HG03025 (cell line): ENCODE measurements around the gene MRPL42.
"Not testable (repeated sequence)": the region's sequence is repeated elsewhere in the genome, so short reads cannot be mapped to it uniquely, and the experiment has no call there.

Experiments used
- ATAC-seq: cut with Tn5 transposase; IDR thresholded peaks from one replicate; pipeline ENCODE4 v1.9.1; 2021; ENCODE audit warnings: mild to moderate bottlenecking, moderate library complexity; ENCODE audit not compliant: unreplicated experiment, low FRiP score

Gene MRPL42

DNA sequence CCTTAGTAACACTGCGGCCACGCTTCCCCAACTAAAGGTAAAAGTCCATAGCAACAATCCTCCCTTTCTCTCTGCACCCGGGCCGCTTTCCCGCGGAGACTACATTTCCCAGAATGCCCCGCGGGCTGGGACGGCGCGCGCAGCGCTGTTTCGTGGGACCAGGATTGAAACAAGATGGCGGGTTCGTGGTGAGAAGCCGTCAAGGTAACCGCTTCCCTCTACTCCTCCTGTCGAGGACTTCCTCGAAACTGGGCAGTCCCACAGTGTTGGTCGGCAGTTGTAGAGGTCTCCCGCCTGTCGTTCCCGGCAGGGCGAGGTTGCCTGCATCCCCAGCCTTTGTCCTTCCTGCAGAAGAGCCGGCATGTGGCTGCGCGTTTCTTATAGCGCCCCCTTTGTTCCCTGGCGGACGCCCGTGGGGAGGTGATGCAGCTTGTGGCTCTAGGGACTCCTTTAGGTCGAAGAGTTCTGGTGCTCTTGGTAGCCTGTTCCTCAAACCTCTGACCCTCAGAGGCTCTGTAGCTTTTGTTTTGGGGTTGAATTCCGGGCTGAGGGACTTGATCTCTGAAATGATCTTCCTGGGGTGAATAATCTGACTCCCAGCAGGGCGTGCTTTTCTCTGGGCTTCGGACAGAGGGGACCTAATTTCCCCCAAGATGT, at the start of gene MRPL42:
MRPL42 (plus strand) TSS at position 164 of the 657 bp plus-strand sequence. CDS start 1,772 bp downstream, outside the sequence.
- ATAC-seq, result peak; percentile 84

DNA sequence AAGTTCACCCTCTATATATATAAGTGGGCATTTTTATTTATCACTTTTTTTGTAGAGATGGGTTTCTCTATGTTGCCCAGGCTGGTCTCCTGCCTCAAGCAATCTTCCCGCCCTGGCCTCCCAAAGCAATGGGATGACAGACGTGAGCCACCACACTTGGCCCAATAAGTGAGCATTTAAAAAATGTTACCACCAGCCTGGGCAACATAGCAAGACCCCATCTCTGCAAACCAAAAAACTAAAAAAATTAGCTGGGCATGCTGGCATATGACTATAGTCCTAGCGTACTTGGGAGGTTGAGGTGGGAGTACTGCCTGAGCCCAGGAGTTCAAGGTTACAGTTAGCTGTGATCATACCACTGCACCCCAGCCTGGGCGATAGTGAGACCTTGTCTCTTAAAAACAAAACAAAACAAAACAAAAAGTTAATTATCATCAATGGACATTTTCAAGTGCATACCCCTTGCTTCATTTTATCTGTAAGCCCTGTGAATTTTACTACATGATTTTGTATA, 49.3 kb upstream of the MRPL42 start:
- no peak for ATAC-seq

DNA sequence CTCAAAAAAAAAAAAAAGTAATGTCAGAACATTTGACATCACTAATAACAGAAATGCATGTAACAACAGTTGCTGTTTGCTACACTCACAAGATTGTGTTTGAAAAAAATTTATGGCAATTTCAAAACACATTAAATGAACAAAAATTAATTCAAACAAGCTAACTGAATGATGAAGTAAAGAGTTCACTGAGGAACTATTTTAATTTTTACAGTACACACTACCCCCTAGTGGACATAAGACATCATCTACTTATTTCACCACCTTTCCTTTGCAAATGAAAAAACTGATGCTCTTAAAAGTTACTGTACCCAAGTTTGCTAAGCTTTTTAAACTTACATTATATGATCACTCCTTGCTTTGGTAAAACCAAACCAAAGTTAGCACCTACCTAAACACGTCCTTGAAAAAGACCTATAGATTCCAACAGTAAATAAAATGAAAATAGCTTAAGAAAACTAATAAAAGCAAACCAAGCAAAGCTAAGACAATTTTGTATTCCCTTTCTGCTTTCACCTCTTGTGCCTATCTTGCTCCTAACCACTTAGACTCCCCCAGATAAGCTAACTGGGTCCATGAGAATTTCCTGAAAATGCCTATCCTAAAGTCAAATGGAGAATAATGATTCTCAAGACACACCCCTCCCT, 47.8 kb upstream of the MRPL42 start:
- ATAC-seq, result no peak

DNA sequence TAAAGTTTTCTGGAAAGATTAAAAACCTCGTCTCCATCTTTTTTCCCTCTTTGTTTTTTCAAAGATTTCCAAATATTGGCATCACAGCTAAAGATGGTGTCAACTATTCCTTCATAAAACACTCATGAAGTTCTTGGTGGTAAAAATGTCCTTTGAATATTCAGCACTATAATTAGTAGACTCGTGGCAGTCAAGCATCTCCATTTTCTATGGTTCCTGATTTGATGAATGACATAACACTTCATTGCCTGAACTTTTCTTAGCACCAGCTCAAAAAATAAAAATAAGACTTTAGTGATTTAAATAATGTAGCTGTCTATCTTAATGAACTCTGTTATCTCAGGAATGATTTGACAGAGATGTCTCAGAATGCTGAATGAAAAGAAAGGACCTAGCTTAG, 45.3 kb upstream of the MRPL42 start:
- ATAC-seq, result no peak

DNA sequence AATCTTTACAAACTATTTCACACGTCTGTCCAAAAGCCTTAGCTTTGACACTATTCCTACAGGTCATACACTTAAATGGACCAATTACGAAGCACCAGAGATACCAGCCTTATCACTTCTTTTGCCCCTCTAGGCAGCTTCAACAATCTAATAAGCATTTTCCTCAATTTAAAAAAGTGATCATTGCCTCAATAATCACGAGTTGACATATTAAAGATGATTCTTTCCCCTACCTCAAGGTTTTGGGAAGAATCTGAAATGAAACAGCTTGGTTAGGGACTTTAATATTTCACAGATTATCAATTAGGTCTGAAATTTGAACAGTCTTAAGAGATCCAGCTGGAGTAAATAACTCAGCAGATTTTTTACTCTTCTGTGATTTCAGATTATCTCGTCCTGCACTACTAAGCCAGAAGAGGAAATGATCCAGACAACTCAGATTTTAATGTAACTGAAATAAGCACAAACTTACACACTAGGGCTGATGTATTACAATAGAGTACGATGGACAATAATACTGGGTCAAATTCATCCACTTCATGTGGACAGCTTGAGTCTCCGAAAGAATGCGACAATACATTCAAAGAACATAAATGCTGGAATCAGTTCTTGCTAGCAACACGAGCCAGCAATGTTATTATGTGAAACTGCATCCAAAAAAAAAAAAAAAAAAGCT, 41.4 kb upstream of the MRPL42 start:
- ATAC-seq, result no peak

DNA sequence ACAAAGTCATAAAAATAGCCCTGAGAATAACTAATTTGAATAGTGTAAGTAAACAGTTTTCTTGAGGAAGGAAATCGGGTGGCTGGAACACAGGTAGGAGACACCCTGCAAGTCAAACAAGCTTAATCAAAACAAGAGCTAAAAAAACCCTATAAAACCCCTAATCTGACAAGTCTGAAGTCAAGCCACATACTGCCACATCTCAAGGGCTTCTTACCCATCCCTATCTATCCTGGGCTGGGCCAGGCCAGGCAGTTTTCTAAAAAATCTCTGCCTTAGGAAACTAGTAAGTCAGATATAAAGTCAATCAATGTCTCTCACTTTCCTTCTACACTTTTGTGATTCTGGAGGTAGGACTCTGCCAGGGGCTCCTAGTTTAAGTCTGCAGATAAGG, 40.9 kb upstream of the MRPL42 start:
- no peak for ATAC-seq

DNA sequence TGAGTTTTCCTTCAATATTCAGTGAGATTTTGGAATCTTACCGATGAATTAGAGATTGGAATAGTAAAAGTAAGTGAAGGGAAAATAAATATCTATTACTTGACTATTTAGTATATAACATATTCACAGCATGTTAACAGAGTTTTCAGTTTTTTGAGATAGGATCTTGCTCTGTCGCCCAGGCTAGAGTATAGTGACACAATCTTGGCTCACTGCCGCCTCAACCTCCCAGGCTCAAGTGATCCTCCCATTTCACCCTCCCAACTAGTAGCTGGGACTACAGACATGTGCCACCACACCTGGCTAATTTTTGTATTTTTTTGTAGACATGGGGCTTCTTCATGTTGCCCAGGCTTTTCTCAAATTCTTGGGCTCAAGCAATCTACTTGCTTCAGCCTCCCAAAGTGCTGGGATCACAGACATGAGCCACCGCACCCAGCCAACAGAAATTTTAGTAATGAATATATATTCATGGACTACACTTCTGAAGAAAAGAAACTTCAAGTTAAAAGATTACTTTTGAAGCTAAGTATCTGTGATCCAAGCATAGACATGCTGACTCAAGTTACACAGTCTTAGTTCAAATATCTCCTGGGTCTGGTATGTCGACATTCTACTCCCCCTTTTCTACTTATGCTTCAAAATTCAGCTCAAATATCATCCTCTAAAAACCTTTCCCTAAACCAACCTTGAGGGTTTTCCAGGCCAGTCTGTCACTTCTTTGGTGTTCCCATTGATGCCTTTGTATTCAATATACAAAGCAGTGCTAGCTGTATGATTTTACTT, 39.3 kb upstream of the MRPL42 start:
- no peak for ATAC-seq

DNA sequence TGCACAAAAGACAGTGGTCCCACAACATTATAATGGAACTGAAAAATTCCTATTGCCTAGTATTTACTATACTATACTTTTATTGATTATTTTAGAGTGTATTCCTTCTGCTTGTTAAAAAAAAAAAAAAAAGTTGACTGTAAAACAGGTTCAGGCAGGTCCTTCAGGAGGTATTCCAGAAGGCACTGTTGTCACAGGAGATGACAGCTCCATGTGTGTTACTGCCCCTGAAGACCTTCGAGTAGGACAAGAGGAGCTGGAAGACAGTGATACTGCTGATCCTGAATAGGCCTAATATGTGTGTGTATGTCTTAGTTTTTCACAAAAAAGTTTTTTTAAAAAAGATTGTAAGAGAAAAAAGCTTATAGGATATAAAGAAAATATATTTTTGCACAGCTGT, 37.9 kb upstream of the MRPL42 start:
- ATAC-seq, result no peak

DNA sequence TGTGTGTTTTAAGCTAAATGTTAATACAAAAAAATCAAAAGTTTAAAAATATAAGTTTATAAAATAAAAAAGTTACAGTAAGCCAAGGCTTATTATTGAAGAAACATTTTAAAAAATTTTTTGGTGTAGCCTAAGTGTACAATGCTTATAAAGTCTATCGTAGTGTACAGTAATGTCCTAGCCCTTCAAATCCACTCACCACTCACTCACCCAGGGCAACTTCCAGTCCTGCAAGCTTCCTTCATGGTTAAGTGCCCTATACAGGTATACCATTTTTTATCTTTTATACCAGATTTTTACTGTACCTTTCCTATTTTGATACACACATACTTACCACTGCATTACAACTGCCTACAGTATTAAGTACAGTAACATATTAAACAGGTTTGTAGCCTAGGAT, 37.5 kb upstream of the MRPL42 start:
- ATAC-seq, result no peak

DNA sequence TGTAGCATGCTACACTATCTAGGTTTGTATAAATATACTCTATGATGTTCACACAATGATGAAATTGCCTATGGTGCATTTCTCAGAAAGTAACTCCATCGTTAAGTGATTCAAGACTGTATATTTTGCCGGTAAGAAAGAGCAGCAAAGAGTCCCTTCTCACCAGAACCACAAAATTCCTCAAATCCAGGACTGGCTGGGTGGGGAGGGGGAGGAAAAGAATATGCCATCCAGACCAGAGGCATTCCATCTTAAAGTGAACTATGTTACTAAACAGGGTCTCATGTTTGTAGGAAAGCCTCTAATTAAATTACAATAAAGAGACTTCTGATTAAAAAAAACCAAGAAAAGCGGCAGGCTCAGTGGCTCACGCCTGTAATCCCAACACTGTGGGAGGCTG, 37.0 kb upstream of the MRPL42 start:
- no peak for ATAC-seq

DNA sequence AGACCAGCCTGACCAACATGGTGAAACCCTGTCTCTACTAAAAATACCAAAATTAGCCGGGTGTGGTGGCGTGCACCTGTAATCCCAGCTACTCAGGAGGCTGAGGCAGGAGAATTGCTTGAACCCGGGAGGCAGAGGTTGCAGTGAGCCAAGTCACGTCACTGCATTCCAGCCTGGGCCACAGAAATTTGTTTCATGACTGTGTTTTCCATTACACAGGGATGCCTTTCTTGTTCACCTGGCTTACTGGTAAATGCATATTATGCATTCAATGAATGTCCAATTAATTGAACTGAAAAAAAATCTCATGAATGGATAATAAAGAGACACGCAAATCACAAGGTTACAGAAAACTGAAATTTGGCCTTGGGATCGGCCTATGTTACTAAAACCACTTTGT, 35.3 kb upstream of the MRPL42 start:
- ATAC-seq, result not testable (repeated sequence)

DNA sequence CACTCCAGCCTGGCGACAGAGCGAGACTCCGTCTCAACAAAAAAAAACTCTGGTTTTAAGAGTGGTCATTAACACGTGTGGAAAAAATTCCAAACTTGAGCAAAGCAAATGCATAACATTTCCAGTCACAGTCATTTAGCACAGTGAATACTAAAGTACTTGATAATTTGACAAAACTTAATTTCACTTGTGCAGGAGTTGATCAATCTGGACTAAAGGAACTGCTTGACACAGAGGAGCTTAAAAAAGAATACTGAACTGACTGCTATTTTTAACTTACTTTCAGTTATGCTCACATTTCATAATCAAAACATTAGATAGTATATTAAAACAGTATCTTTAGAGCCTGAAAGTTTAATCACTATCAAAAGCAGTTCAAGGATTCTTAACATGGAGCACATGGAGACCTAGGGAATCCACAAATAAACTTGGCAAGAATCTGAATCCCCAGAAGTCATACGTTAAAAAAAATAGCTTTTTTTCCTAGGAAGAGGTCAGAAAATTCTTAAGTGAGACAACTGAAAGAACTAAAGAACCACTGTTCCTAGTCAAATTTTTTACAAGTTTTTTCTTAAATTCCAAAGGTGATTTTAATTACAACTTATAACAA, 33.0 kb upstream of the MRPL42 start:
- ATAC-seq, result no peak

DNA sequence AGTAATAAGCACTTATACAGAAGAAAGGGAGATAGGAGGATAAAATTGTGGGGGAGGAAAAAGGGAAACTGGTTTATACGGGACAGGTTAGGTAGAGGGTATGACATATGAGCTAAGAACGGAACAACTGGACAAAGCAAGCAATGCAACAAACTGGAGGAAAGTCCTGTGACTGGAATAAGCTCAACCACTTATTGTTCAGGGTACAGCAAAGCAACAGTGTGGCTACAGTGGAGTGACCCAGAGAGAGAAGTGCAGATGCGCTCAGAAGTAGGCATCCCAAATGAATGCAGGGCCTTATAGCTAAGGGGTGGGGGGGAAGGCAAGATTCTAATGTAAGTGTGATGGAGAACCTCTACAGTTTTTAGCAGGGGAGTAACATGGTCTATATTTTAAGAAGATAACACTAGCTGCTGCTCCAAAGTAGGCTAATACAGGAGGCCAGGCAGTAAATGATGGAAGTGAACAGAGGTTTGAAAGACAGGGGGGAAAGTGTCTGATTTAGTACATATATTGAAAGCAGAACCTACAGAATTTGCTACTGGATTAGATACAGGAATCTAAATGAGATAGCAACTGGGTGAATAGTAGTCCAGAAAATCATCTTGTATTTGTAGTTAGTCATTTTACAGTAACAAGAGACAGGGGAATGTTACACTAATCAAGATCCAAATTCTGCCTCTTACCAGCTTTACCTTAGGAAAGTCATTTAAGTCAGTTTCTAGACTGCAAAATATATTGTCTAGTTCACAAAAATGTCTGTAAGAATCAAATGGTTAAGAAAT, 28.9 kb upstream of the MRPL42 start:
- ATAC-seq, result no peak

DNA sequence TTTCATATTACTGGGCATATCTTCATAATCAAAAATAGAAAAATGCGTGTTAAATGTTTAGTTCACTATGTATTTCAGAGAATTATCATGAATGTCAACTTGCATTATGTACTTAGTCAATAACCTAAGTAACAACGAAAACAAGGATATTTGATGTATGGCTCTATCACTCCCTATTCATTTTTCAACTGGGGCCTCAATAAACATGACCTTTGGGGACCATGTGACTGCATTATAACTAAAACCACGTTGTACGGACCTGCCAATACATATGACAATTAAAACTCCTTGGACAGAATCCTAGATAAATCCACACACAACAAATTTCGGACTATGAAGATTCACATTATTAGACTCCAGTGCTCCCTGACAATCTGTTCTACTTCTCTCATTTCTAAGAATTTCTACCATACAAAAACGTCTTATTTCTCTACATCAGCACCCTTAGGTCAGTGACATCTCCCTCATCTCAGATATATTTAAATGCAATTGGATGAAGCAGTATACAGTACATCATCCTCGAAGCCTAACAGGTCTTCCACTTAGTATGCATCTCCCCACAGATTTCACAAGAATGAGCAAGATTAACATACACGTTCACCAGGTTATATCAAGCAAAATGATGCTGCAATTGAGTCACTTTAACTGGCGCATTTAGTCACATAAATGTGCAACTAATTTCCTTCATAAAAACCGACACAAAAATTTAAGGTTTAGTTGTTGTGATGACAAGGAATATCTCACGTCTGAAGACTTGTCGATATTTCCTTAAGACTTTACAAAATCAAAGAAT, 27.1 kb upstream of the MRPL42 start:
- no peak for ATAC-seq

DNA sequence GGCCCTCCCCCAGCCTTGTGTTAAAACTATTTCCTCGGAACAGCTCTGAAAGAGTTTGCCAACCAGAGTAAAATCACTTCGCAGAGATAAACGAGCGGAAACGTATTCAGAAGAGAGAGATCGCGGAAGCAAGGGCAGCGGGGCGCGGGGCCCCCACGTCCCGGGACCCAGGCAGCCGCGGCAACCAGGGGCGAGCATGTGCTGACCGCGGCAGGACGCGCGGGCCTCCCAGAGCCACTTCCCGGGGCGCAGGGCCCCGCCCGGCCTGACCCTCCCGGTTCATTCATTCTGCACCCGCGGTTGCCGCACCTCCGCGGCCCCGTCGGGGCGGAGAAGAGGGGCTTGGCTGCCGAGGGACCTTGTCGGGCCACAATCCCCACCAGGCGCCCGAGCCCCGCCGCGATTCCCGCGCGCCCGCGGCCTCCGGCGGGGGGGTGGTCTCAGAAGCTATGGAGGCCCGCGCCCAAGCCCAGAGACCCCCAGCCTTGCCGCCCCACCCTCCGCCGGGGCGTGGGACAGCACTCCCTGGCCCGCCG, 26.2 kb upstream of the MRPL42 start:
- ATAC-seq, result no peak

DNA sequence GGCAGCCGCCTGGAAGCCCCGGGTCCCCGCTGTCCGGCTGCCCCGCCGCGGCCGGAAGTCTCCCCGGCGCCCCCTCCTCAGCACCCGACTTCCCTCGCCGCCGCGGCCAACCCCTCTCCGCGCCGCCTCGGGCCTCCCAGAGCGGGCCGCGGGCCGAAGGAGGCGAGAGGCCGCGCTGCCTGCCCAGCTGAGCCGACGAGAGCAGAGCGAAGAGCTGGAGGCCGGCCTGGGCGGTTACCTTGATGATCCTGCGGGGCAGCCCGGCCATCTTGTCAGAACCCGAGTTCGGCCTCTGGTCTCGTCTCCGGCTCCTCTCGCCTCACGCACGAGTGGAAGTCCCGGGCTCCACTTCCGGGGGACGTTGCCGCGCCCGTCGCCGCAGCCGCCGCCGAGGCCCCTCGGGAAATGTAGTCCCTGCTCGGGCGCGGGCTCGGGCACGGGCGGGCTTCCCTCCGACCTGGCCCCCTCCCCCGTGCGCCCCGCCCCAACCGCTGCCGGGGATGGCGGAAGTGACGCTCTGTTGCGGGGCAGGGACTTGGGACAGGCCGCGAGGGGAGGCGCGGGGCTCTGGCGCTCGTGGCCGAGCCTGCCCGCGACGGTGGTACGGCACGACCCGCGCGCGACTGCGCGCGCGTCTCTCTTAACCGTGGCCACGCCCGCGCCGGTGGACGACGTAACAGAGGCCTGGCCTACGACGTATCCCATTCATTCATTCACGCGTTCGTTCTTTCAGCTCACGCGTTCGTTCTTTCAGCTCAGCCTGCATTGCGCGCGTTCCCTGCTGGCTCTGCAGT, 25.5 kb upstream of the MRPL42 start, which contains the start of gene UBE2N:
UBE2N (minus strand) TSS at position 331 of the 794 bp plus-strand sequence; CDS start at position 268, 63 bp downstream.
- ATAC-seq, result peak; percentile 80

DNA sequence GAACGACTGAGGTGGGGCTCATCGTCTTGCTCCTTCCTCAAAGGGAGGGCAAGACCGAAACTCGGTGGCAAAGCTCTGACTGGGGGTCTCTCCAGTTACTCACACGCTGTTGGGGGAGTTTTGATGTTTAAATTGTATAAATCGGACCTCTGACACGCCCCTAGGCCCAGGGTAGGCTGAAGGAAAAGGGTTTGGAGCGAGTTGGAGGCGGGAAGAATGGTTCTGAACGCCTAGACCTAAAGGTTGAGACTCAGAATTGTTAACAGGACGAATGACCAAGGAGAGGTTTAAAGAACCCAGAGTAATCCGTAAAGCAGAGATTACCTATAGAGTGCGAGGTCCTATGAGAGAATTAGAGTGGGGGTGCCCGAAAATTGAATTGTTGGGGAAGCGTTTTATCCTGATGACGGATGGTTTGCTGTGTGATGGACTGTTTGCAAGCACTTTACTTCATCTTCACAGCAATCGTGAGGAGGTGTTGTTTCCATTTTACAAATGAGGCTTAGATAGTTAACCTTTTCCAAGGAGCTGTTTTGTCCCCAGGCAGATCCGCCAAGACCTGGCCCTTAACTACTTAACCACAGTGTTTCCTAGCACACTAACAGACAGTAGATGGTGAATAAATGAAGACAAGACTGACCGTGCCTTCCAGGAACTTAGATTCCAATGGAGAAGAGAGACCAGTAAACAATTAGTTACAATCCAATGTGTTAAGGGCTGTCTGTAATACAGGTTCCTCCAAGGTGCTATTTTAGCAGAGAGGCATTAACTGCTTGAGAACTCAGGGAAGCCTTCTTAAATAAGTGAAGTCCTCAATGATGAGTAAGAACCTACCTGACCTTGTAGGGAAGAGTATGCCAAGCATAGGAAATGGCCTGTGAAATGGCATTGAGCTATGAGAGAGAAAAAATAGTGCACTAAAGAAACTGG, 24.6 kb upstream of the MRPL42 start:
- no peak for ATAC-seq
